Activated CD4-positive, alpha-beta T cell treated with anti-CD3 and anti-CD28 coated beads, Interleukin-2, amount 50 U/mL, for 48 hours (primary cell): ENCODE data around the gene NSUN4.
"Not testable (repeated sequence)": the region's sequence is repeated elsewhere in the genome, so short reads cannot be mapped to it uniquely, and the experiment has no call there.

Experiments used
- DNase-seq, 2 experiments: peaks; one replicate each; pipeline ENCODE4 v3.0.0-alpha.2; 2020

The NSUN4 gene

GRCh38 chr1:46340404-46341221 lies at the start of gene NSUN4:
TSS of gene NSUN4 (plus strand) at chr1:46340807. CDS start at chr1:46340827, 20 bp downstream.
- peak; percentile 87 to 90 for DNase-seq

GRCh38 chr1:46295306-46295705 lies 45.3 kb upstream of the NSUN4 start:
- no peak for DNase-seq

- no peak for DNase-seq
These were observed 42.2 kb upstream of the NSUN4 start for GRCh38 chr1:46298387-46298786.

- DNase-seq: no peak
These were observed 39.8 kb upstream of the NSUN4 start for GRCh38 chr1:46300673-46301405.

- DNase-seq: no peak
These were observed 39.2 kb upstream of the NSUN4 start for GRCh38 chr1:46301406-46301807.

GRCh38 chr1:46301808-46302640 lies 38.6 kb upstream of the NSUN4 start:
- DNase-seq: peak; percentile 58 to 62

- DNase-seq: peak in 1 of 2 experiments; percentile 33
These were observed 38.0 kb upstream of the NSUN4 start for GRCh38 chr1:46302641-46303037.

GRCh38 chr1:46303038-46303871 lies 37.4 kb upstream of the NSUN4 start, which contains the start of the genes LRRC41 and UQCRH:
TSS of gene LRRC41 (minus strand) at chr1:46303616. CDS start at chr1:46303322, 294 bp downstream.
TSS of gene UQCRH (plus strand) at chr1:46303698. CDS start at chr1:46303767, 69 bp downstream.
- peak; percentile 91 to 92 for DNase-seq

GRCh38 chr1:46303872-46304326 lies 36.7 kb upstream of the NSUN4 start:
- no peak for DNase-seq

- no peak for DNase-seq
These were observed 34.5 kb upstream of the NSUN4 start for GRCh38 chr1:46306159-46306530.

- no peak for DNase-seq
These were observed 31.0 kb upstream of the NSUN4 start for GRCh38 chr1:46309401-46310159.

GRCh38 chr1:46310321-46310720 lies 30.3 kb upstream of the NSUN4 start:
- DNase-seq: no peak

GRCh38 chr1:46315669-46316403 lies 24.8 kb upstream of the NSUN4 start:
- DNase-seq: no peak

- no peak for DNase-seq
These were observed 23.3 kb upstream of the NSUN4 start for GRCh38 chr1:46317323-46317722.

- DNase-seq: not testable (repeated sequence)
These were observed 21.3 kb upstream of the NSUN4 start for GRCh38 chr1:46319301-46319700.

- DNase-seq: not testable (repeated sequence)
These were observed 20.4 kb upstream of the NSUN4 start for GRCh38 chr1:46319960-46320914.

GRCh38 chr1:46322191-46322590 lies 18.4 kb upstream of the NSUN4 start:
- DNase-seq: not testable (repeated sequence)

GRCh38 chr1:46325285-46326076 lies 15.1 kb upstream of the NSUN4 start:
- DNase-seq: not testable (repeated sequence)
